WTC11 (cell line): ENCODE data around the gene ZNF787.

Experiments
- GABPB1 ChIP-seq: sonication (generic); formaldehyde crosslinking; IDR thresholded peaks from 2 replicates; pipeline ENCODE4 v1.8.1; 2023; ENCODE audit warnings: mild to moderate bottlenecking, missing genetic modification reagents
- SP1 ChIP-seq: sonication (generic); formaldehyde crosslinking; conservative IDR thresholded peaks from 2 replicates; pipeline ENCODE4 v1.8.1; 2022; ENCODE audit warnings: missing genetic modification reagents
- TCF7 ChIP-seq: sonication (generic); formaldehyde crosslinking; IDR thresholded peaks from 2 replicates; pipeline ENCODE4 v1.8.0; 2022; ENCODE audit warnings: mild to moderate bottlenecking, low read depth, missing genetic modification reagents, moderate library complexity
- ZNF121 ChIP-seq: sonication (generic); formaldehyde crosslinking; IDR thresholded peaks from 2 replicates; pipeline ENCODE4 v1.8.0; 2023; ENCODE audit warnings: missing genetic modification reagents
- TF ChIP-seq, protein P1 (sequence below): fragments of 200-600 bp; IDR thresholded peaks from 2 replicates; pipeline ENCODE4 v1.8.0; 2022; ENCODE audit warnings: antibody characterized with exemption
- TF ChIP-seq, protein P2 (sequence below): sonication (generic); formaldehyde crosslinking; IDR thresholded peaks from 2 replicates; pipeline ENCODE4 v1.8.1; 2022; ENCODE audit warnings: low read depth, mild to moderate bottlenecking, moderate library complexity, missing genetic modification reagents, borderline replicate concordance
- TF ChIP-seq, protein P3 (sequence below): sonication (generic); formaldehyde crosslinking; IDR thresholded peaks from 2 replicates; pipeline ENCODE4 v1.8.0; 2022; ENCODE audit warnings: mild to moderate bottlenecking, missing genetic modification reagents
- TF ChIP-seq, protein P4 (sequence below): sonication (generic); formaldehyde crosslinking; IDR thresholded peaks from 2 replicates; pipeline ENCODE4 v1.8.1; 2022; ENCODE audit warnings: mild to moderate bottlenecking, missing genetic modification reagents, moderate library complexity, borderline replicate concordance
- TF ChIP-seq, protein P5 (sequence below): sonication (generic); formaldehyde crosslinking; IDR thresholded peaks from 2 replicates; pipeline ENCODE4 v1.8.1; 2023; ENCODE audit warnings: mild to moderate bottlenecking, missing genetic modification reagents, moderate library complexity
- TF ChIP-seq, protein P6 (sequence below): sonication (generic); formaldehyde crosslinking; IDR thresholded peaks from 2 replicates; pipeline ENCODE4 v1.8.0; 2022; ENCODE audit warnings: mild to moderate bottlenecking, missing genetic modification reagents

DNA sequence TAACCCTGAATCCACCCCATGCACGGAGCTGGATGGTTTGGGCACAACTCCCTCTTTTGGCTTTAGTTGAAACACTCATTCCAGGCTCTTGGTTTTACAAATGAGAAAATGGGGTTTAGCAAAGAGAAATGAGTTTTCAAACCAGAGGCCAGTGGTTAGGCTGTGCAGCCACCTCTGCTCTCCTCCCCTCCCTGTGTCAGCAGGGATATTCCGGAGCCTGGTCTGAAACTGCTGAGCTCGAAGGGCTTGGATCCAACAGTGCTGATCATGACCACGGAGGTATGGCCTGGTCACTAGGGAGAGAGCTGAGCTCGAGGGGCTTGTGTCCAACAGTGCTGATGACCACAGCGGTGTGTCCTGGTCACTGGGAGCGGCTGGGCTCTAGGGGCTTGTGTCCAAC is 41.5 kb downstream of the ZNF787 start:
- TF ChIP-seq, protein P1, sequence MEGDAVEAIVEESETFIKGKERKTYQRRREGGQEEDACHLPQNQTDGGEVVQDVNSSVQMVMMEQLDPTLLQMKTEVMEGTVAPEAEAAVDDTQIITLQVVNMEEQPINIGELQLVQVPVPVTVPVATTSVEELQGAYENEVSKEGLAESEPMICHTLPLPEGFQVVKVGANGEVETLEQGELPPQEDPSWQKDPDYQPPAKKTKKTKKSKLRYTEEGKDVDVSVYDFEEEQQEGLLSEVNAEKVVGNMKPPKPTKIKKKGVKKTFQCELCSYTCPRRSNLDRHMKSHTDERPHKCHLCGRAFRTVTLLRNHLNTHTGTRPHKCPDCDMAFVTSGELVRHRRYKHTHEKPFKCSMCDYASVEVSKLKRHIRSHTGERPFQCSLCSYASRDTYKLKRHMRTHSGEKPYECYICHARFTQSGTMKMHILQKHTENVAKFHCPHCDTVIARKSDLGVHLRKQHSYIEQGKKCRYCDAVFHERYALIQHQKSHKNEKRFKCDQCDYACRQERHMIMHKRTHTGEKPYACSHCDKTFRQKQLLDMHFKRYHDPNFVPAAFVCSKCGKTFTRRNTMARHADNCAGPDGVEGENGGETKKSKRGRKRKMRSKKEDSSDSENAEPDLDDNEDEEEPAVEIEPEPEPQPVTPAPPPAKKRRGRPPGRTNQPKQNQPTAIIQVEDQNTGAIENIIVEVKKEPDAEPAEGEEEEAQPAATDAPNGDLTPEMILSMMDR, result no peak
- TF ChIP-seq, protein P2, sequence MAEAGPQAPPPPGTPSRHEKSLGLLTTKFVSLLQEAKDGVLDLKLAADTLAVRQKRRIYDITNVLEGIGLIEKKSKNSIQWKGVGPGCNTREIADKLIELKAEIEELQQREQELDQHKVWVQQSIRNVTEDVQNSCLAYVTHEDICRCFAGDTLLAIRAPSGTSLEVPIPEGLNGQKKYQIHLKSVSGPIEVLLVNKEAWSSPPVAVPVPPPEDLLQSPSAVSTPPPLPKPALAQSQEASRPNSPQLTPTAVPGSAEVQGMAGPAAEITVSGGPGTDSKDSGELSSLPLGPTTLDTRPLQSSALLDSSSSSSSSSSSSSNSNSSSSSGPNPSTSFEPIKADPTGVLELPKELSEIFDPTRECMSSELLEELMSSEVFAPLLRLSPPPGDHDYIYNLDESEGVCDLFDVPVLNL (CRISPR knock-in tag), result no peak
- TF ChIP-seq SP1 (CRISPR knock-in tag) (no peak), TCF7 (no peak), GABPB1 (no peak), ZNF121 (no peak)
- TF ChIP-seq, protein P3, sequence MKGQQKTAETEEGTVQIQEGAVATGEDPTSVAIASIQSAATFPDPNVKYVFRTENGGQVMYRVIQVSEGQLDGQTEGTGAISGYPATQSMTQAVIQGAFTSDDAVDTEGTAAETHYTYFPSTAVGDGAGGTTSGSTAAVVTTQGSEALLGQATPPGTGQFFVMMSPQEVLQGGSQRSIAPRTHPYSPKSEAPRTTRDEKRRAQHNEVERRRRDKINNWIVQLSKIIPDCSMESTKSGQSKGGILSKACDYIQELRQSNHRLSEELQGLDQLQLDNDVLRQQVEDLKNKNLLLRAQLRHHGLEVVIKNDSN (CRISPR knock-in tag), result no peak
- TF ChIP-seq, protein P4, sequence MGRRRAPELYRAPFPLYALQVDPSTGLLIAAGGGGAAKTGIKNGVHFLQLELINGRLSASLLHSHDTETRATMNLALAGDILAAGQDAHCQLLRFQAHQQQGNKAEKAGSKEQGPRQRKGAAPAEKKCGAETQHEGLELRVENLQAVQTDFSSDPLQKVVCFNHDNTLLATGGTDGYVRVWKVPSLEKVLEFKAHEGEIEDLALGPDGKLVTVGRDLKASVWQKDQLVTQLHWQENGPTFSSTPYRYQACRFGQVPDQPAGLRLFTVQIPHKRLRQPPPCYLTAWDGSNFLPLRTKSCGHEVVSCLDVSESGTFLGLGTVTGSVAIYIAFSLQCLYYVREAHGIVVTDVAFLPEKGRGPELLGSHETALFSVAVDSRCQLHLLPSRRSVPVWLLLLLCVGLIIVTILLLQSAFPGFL (CRISPR knock-in tag), result no peak
- TF ChIP-seq, protein P5, sequence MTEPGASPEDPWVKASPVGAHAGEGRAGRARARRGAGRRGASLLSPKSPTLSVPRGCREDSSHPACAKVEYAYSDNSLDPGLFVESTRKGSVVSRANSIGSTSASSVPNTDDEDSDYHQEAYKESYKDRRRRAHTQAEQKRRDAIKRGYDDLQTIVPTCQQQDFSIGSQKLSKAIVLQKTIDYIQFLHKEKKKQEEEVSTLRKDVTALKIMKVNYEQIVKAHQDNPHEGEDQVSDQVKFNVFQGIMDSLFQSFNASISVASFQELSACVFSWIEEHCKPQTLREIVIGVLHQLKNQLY, result no peak
- TF ChIP-seq, protein P6, sequence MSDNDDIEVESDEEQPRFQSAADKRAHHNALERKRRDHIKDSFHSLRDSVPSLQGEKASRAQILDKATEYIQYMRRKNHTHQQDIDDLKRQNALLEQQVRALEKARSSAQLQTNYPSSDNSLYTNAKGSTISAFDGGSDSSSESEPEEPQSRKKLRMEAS (CRISPR knock-in tag), result no peak
